H1 (cell line): ENCODE measurements around the gene DYNLT5. TPM values are rescaled to one million over a fixed set of nuclear protein-coding genes. Genes with fewer than 3 reads are reported as not detected.

Experiments
- CTCF ChIA-PET: fragments of 300-600 bp; sonication (Branson Sonifier 250); formaldehyde crosslinking; loops from one replicate; lab custom pipeline; 2021; ENCODE audit not compliant: partially characterized antibody; lab: Charles Lee
- POLR2A ChIA-PET: fragments of 300-600 bp; sonication (Branson Sonifier 250); formaldehyde crosslinking; loops from one replicate; lab custom pipeline; 2021; ENCODE audit warnings: inconsistent platforms; ENCODE audit not compliant: partially characterized antibody; lab: Charles Lee
- DNase-seq, 2 experiments: peaks; one replicate each; pipeline versions ENCODE4 v3.0.0 to v3.0.0-alpha.2; 2010 to 2022; ENCODE audit warnings: low spot score in 2 of 2, low read depth in 1 of 2, mixed read lengths in 1 of 2
- FAIRE-seq: peaks from 2 replicates; lab custom pipeline; 2011; peaks lifted over from hg19 to GRCh38; lab: Jason Lieb, UNC
- H2AFZ ChIP-seq: 2 replicates; pipeline ENCODE4 v1.8.1; 2012; ENCODE audit warnings: low read length, inconsistent platforms
- H2AK5ac ChIP-seq: 2 replicates; pipeline ENCODE4 v1.6.1; 2013; ENCODE audit warnings: low read depth, low read length
- H2BK120ac ChIP-seq: replicated peaks from 2 replicates; pipeline ENCODE3; 2013; ENCODE audit warnings: low read depth, low read length, inconsistent platforms
- H2BK12ac ChIP-seq: 2 replicates; pipeline ENCODE4 v1.6.1; 2013; ENCODE audit warnings: low read depth, low read length
- H2BK15ac ChIP-seq: 2 replicates; pipeline ENCODE4 v1.6.1; 2013; ENCODE audit warnings: low read length
- H2BK20ac ChIP-seq: 2 replicates; pipeline ENCODE4 v1.6.1; 2013; ENCODE audit warnings: low read length
- H2BK5ac ChIP-seq: 2 replicates; pipeline ENCODE4 v1.6.1; 2013; ENCODE audit warnings: low read depth, low read length
- H3K14ac ChIP-seq: 2 replicates; pipeline ENCODE4 v1.6.1; 2013; ENCODE audit warnings: inconsistent platforms; ENCODE audit not compliant: insufficient read length
- H3K18ac ChIP-seq: 2 replicates; pipeline ENCODE4 v1.6.1; 2013; ENCODE audit warnings: low read length; ENCODE audit errors: extremely low read depth
- H3K23ac ChIP-seq: 2 replicates; pipeline ENCODE4 v1.6.1; 2013; ENCODE audit warnings: inconsistent platforms; ENCODE audit not compliant: insufficient read length
- H3K23me2 ChIP-seq: 2 replicates; pipeline ENCODE4 v1.6.1; 2013; ENCODE audit warnings: low read depth, low read length
- H3K27ac ChIP-seq: 2 replicates; pipeline ENCODE4 v1.6.1; 2011; ENCODE audit warnings: low read depth, low read length, inconsistent platforms
- H3K27me3 ChIP-seq, 4 experiments: replicated peaks in 1 of 4; 1 replicate in 1 of 4; 2 replicates in 3 of 4; pipeline versions ENCODE4 v1.6.1 to v1.8.1; 2011 to 2013; ENCODE audit warnings: low read length in 3 of 4, mild to moderate bottlenecking in 3 of 4, inconsistent platforms in 2 of 4, mixed read lengths in 2 of 4, moderate library complexity in 1 of 4; ENCODE audit not compliant: control insufficient read depth in 3 of 4, insufficient read depth in 3 of 4; ENCODE audit errors: extremely low read depth in 1 of 4
- H3K36me3 ChIP-seq, 4 experiments: 2 replicates each; pipeline versions ENCODE4 v1.6.1 to v1.8.1; 2011 to 2013; ENCODE audit warnings: mild to moderate bottlenecking in 4 of 4, low read length in 3 of 4, moderate library complexity in 2 of 4, control low read depth in 1 of 4, inconsistent platforms in 1 of 4; ENCODE audit not compliant: insufficient read depth in 4 of 4, control insufficient read depth in 2 of 4
- H3K4ac ChIP-seq: replicated peaks from 2 replicates; pipeline ENCODE3; 2013; ENCODE audit warnings: low read length, low read depth, mixed read lengths, inconsistent platforms; ENCODE audit not compliant: insufficient read length
- H3K4me1 ChIP-seq, 4 experiments: replicated peaks in 1 of 4; 1 replicate in 1 of 4; 2 replicates in 3 of 4; pipeline versions ENCODE4 v1.6.1 to v1.8.1; 2011 to 2013; ENCODE audit warnings: low read length in 3 of 4, inconsistent platforms in 2 of 4, mixed read lengths in 1 of 4; ENCODE audit not compliant: insufficient read depth in 4 of 4, control insufficient read depth in 3 of 4
- H3K4me2 ChIP-seq, 2 experiments: 2 replicates each; pipeline versions ENCODE4 v1.6.1 to v1.8.1; 2011 to 2013; ENCODE audit warnings: low read depth in 2 of 2, low read length in 2 of 2, control low read depth in 1 of 2, inconsistent platforms in 1 of 2, mild to moderate bottlenecking in 1 of 2; ENCODE audit not compliant: insufficient read depth in 1 of 2
- H3K4me3 ChIP-seq, 4 experiments: fragments of 200-600, 300-600 bp in 1 of 4; sonication (generic), shearing (Covaris generic), sonication (Bioruptor Twin) in 1 of 4; 2 replicates each; pipeline versions ENCODE4 v1.5.1 to v1.8.1; 2011 to 2016; ENCODE audit warnings: low read length in 4 of 4, low read depth in 3 of 4, control low read depth in 2 of 4, inconsistent platforms in 2 of 4, mild to moderate bottlenecking in 2 of 4, mixed read lengths in 1 of 4, moderate library complexity in 1 of 4; ENCODE audit not compliant: insufficient read depth in 2 of 4; ENCODE audit errors: extremely low read depth in 1 of 4
- H3K56ac ChIP-seq: replicated peaks from 2 replicates; pipeline ENCODE3; 2013; ENCODE audit warnings: low read depth, mild to moderate bottlenecking, mixed read lengths, low read length, inconsistent platforms; ENCODE audit not compliant: insufficient read length
- H3K79me1 ChIP-seq: 2 replicates; pipeline ENCODE4 v1.6.1; 2013; ENCODE audit warnings: low read depth, low read length, control low read depth
- H3K79me2 ChIP-seq, 2 experiments: 2 replicates each; pipeline versions ENCODE4 v1.6.1 to v1.8.1; 2012 to 2013; ENCODE audit warnings: low read length in 2 of 2, mild to moderate bottlenecking in 2 of 2, inconsistent platforms in 1 of 2; ENCODE audit not compliant: insufficient read depth in 2 of 2, control insufficient read depth in 1 of 2
- H3K9ac ChIP-seq, 4 experiments: replicated peaks in 1 of 4; 1 replicate in 1 of 4; 2 replicates in 3 of 4; pipeline versions ENCODE4 v1.6.1 to v1.8.1; 2011 to 2013; ENCODE audit warnings: low read depth in 3 of 4, low read length in 3 of 4, control low read depth in 2 of 4, mild to moderate bottlenecking in 2 of 4, moderate library complexity in 2 of 4, inconsistent platforms in 1 of 4; ENCODE audit errors: extremely low read depth in 1 of 4
- H3K9me3 ChIP-seq, 2 experiments: 2 replicates each; pipeline versions ENCODE4 v1.6.1 to v1.8.1; 2012 to 2013; ENCODE audit warnings: mild to moderate bottlenecking in 2 of 2, moderate library complexity in 2 of 2, control low read depth in 1 of 2, inconsistent platforms in 1 of 2, low read depth in 1 of 2, low read length in 1 of 2, mixed read lengths in 1 of 2; ENCODE audit not compliant: insufficient read depth in 2 of 2
- H4K20me1 ChIP-seq, 2 experiments: replicated peaks in 1 of 2; 2 replicates each; pipeline versions ENCODE3 to v1.8.1; 2011 to 2013; ENCODE audit warnings: inconsistent platforms in 2 of 2, low read length in 2 of 2, mild to moderate bottlenecking in 1 of 2; ENCODE audit not compliant: insufficient read depth in 2 of 2, control insufficient read depth in 1 of 2
- H4K5ac ChIP-seq: 2 replicates; pipeline ENCODE4 v1.6.1; 2013; ENCODE audit warnings: low read length, low read depth, mixed read lengths, inconsistent platforms; ENCODE audit not compliant: insufficient read length
- H4K8ac ChIP-seq: 2 replicates; pipeline ENCODE4 v1.8.0; 2013; ENCODE audit warnings: mild to moderate bottlenecking, moderate library complexity, low read length, inconsistent platforms; ENCODE audit not compliant: insufficient read depth; ENCODE audit errors: extremely low read depth
- H4K91ac ChIP-seq: replicated peaks from 2 replicates; pipeline ENCODE3; 2013; ENCODE audit warnings: low read length, mixed read lengths, inconsistent platforms; ENCODE audit not compliant: insufficient read length
- SAP30 ChIP-seq: fragments of 300-600 bp; sonication (generic); IDR thresholded peaks from 2 replicates; pipeline ENCODE4 v1.7.1; 2012; ENCODE audit warnings: low read length, moderate library complexity, mild to moderate bottlenecking, inconsistent platforms; ENCODE audit not compliant: insufficient read depth, insufficient replicate concordance
- YY1 ChIP-seq: IDR thresholded peaks from 2 replicates; pipeline ENCODE4 v1.6.1; 2011; ENCODE audit warnings: low read depth, mild to moderate bottlenecking, low read length
- WGBS, 2 experiments: shearing (Covaris generic) in 1 of 2; methylation state at CpG; one replicate each; pipeline versions ENCODE4 v1.1.6 to v1.1.7; 2013 to 2015; ENCODE audit warnings: low lambda C conversion rate in 2 of 2, mixed read lengths in 2 of 2, inconsistent platforms in 1 of 2, low coverage in 1 of 2, missing lambda C conversion rate in 1 of 2; ENCODE audit not compliant: insufficient replicate concordance in 2 of 2, insufficient coverage in 1 of 2, insufficient read length in 1 of 2; ENCODE audit errors: extremely low coverage in 1 of 2, missing lambda C conversion rate in 1 of 2; 5-methylcytosine and 5-hydroxymethylcytosine counted together
- polyA plus RNA-seq, 7 experiments: library from polyadenylated mRNA; depleted of rRNA in 3 of 7; stranded (reverse) in 5 of 7; unstranded in 2 of 7; fragments of >200 nt in 5 of 7; fragments of 200-250 nt in 2 of 7; gene quantifications; 1 replicate in 5 of 7; 2 replicates in 1 of 7; 4 replicates in 1 of 7; pipeline versions ENCODE4 v1.2.1 to v1.2.3, GENCODE V29; 2011 to 2013; ENCODE audit warnings: missing spikeins in 2 of 7, mixed read lengths in 2 of 7
- total RNA-seq: library from RNA; stranded (reverse); fragmentation: NEBNext Ultra II Directional; extraction: Animal tissue kit (Norgen Biotek cat#: 25700); gene quantifications from 2 replicates; pipeline ENCODE4 v1.2.1, GENCODE V29; 2021

The DYNLT5 gene
- total and polyA plus RNA-seq, 2 of the 8 experiments (the other 6 are each of a cell fraction or from before 2014, with no cell fraction given) = 0.93 to 1.5 TPM

- no peak overlapping the region for H4K5ac ChIP-seq
- H3K36me3 ChIP-seq = no peaks in the 10 kb centered on the region
- H3K79me2 ChIP-seq = no peaks in the 10 kb centered on the region
- H2AFZ ChIP-seq = no peak overlapping the region
- no peaks in the 10 kb centered on the region for H3K79me1 ChIP-seq
- no peak overlapping the region for H3K14ac ChIP-seq
- H3K56ac ChIP-seq = no peak overlapping the region
- CTCF ChIA-PET = interaction anchor here (3.4 kb wide), 1 partner anchor 375 kb away, joined by 12 read pairs; no protein-coding TSS in a partner anchor
- H4K8ac ChIP-seq = no peak overlapping the region
- FAIRE-seq (no peak), DNase-seq (no peak)
- H3K9me3 ChIP-seq = no peaks in the 10 kb centered on the region
- H3K18ac ChIP-seq = no peak overlapping the region
- no peak overlapping the region for H3K9ac ChIP-seq
- H3K23me2 ChIP-seq = no peaks in the 10 kb centered on the region
- no peak overlapping the region for H2BK120ac ChIP-seq
- no peaks in the 10 kb centered on the region for H3K4me1 ChIP-seq
- no peak overlapping the region for H3K4me2 ChIP-seq
- H3K23ac ChIP-seq = no peak overlapping the region
- no peaks in the 10 kb centered on the region for H3K27me3 ChIP-seq
- no peak overlapping the region for H2BK5ac ChIP-seq
- no peaks in the 10 kb centered on the region for H4K20me1 ChIP-seq
- no peak overlapping the region for H3K4ac ChIP-seq
- TF ChIP-seq YY1 (peak; percentile 56; the same call in 1 of the 2 replicates), SAP30 (no peak)
- no peak overlapping the region for H2BK15ac ChIP-seq
- H2BK12ac ChIP-seq = no peak overlapping the region
- no peak overlapping the region for H2AK5ac ChIP-seq
- H2BK20ac ChIP-seq = no peak overlapping the region
- no peak overlapping the region for H4K91ac ChIP-seq
- 88% methylated on average over 2 of the region's 2 CpGs; no CpG with 5 or more reads in 1 of the 2 experiments for WGBS, 2 experiments
- H3K27ac ChIP-seq = no peak overlapping the region
- POLR2A ChIA-PET = no interaction called here
- no peak overlapping the region for H3K4me3 ChIP-seq
These were observed 21.0 kb downstream of the DYNLT5 start for GRCh38 chr1:66773227-66773626.
